Prostate gland (tissue), 2 donors: Measurements from ENCODE around the gene ZFR. TPM values are rescaled to one million over a fixed set of nuclear protein-coding genes. Genes with fewer than 3 reads are reported as not detected.
A peak's percentile ranks its signal among the peaks of the same experiment; 100 is the strongest.

ENCODE experiments used
- DNase-seq: peaks from one replicate; pipeline ENCODE4 v3.0.0-alpha.2; 2019; ENCODE audit warnings: low spot score
- H3K27ac ChIP-seq, 2 donors: fragments of 200-600 bp; sonication (generic); 2 replicates each; pipeline ENCODE4 v1.5.1; 2017 to 2019
- H3K27me3 ChIP-seq: fragments of 200-600 bp; sonication (generic); replicated peaks from 2 replicates; pipeline ENCODE4 v1.5.1; 2019; ENCODE audit not compliant: insufficient read depth
- H3K36me3 ChIP-seq, 2 donors: fragments of 200-600 bp; sonication (generic); 1 replicate in 1 of 2; 2 replicates in 1 of 2; pipeline versions ENCODE4 v1.5.1 to v1.8.1; 2017 to 2019
- H3K4me1 ChIP-seq: fragments of 200-600 bp; sonication (generic); replicated peaks from 2 replicates; pipeline ENCODE4 v1.5.1; 2019
- H3K4me3 ChIP-seq, 2 donors: fragments of 200-600 bp; sonication (generic); 2 replicates each; pipeline ENCODE4 v1.5.1; 2017 to 2019
- H3K9me3 ChIP-seq: fragments of 200-600 bp; sonication (generic); 2 replicates; pipeline ENCODE4 v1.5.1; 2017
- POLR2A ChIP-seq: fragments of 450-650 bp; IDR thresholded peaks from one replicate; pipeline ENCODE4 v1.6.1; 2016; ENCODE audit warnings: antibody characterized with exemption, mild to moderate bottlenecking
- POLR2AphosphoS5 ChIP-seq: sonication (generic); formaldehyde crosslinking; IDR thresholded peaks from one replicate; pipeline ENCODE4 v1.6.1; 2017; ENCODE audit warnings: antibody characterized with exemption
- WGBS: methylation state at CpG from one replicate; pipeline ENCODE4 v1.1.5; 2018; 5-methylcytosine and 5-hydroxymethylcytosine counted together
- intact Hi-C: fragments of 100-400 bp; cut with DNase I; formaldehyde crosslinking; loops from one replicate; pipeline ENCODE4 v1.14.2; 2022
- total RNA-seq, 2 donors: library from RNA; depleted of rRNA; stranded (reverse); fragments of >200 nt; gene quantifications; one replicate each; pipeline ENCODE4 v1.1.0, GENCODE V29; 2016
- TF ChIP-seq, protein P1 (sequence below), 4 experiments: fragments of 200-600 bp in 2 of 4; fragments of 450-650 bp in 2 of 4; sonication (generic) in 2 of 4; IDR thresholded peaks; 1 replicate in 3 of 4; 2 replicates in 1 of 4; pipeline ENCODE4 v1.5.1; 2016 to 2019; ENCODE audit warnings: antibody characterized with exemption in 4 of 4, mild to moderate bottlenecking in 2 of 4, moderate library complexity in 2 of 4

The ZFR gene
- total RNA-seq, 2 donors from 2014 or later: 69.0 to 73.7 TPM

GRCh38 chr5:32383586-32383985 lies 61.0 kb downstream of the ZFR start:
- TF ChIP-seq POLR2AphosphoS5: no peak
- TF ChIP-seq, protein P1, sequence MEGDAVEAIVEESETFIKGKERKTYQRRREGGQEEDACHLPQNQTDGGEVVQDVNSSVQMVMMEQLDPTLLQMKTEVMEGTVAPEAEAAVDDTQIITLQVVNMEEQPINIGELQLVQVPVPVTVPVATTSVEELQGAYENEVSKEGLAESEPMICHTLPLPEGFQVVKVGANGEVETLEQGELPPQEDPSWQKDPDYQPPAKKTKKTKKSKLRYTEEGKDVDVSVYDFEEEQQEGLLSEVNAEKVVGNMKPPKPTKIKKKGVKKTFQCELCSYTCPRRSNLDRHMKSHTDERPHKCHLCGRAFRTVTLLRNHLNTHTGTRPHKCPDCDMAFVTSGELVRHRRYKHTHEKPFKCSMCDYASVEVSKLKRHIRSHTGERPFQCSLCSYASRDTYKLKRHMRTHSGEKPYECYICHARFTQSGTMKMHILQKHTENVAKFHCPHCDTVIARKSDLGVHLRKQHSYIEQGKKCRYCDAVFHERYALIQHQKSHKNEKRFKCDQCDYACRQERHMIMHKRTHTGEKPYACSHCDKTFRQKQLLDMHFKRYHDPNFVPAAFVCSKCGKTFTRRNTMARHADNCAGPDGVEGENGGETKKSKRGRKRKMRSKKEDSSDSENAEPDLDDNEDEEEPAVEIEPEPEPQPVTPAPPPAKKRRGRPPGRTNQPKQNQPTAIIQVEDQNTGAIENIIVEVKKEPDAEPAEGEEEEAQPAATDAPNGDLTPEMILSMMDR (IDR thresholded peaks at IDR 0.05): no peak
- TF ChIP-seq POLR2A: no peak
- no peak for DNase-seq
- H3K4me1 ChIP-seq: no peaks in the 10 kb centered on the region
- H3K27ac ChIP-seq: no peak overlapping the region
- WGBS: 51% methylated on average over 3 of the region's 3 CpGs
- H3K27me3 ChIP-seq: no peaks in the 10 kb centered on the region
- H3K9me3 ChIP-seq: no peaks in the 10 kb centered on the region
- no peak overlapping the region for H3K4me3 ChIP-seq
- no peaks in the 10 kb centered on the region for H3K36me3 ChIP-seq
- intact Hi-C loops: no loop called here

DNA sequence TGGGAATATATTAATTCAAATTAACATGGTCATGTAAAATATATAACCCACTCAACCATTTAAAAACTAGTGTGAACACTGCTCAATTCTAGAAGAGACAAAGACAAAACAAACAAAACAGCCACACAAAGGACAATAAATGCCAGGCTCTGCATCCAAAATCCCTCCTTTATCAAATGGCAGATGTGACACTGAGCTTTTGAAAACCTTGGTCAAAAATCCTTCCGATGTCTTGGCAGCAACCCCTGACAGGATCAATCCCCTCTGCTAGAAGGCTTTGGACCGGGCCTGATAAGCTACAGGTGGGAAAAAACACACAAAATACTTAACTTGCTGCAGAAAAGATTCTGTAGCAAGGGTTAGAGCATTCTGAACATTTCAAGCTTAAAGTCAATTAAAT lies 61.5 kb downstream of the ZFR start:
- intact Hi-C loops: no loop called here
- no peak for TF ChIP-seq POLR2A
- TF ChIP-seq, protein P1 (IDR thresholded peaks at IDR 0.05): no peak
- DNase-seq: no peak
- no peaks in the 10 kb centered on the region for H3K9me3 ChIP-seq
- H3K4me3 ChIP-seq: no peak overlapping the region
- WGBS: 49% methylated on average over 2 of the region's 2 CpGs
- H3K36me3 ChIP-seq: no peaks in the 10 kb centered on the region
- no peak overlapping the region for H3K27ac ChIP-seq
- H3K27me3 ChIP-seq: no peaks in the 10 kb centered on the region
- H3K4me1 ChIP-seq: no peaks in the 10 kb centered on the region

- H3K36me3 ChIP-seq: no peaks in the 10 kb centered on the region
- no peak for DNase-seq
These were observed 65.1 kb downstream of the ZFR start for GRCh38 chr5:32379421-32379820.

GRCh38 chr5:32378966-32379365 lies 65.6 kb downstream of the ZFR start:
- H3K9me3 ChIP-seq: no peaks in the 10 kb centered on the region
- no peaks in the 10 kb centered on the region for H3K36me3 ChIP-seq
- H3K4me3 ChIP-seq: no peak overlapping the region
- H3K27me3 ChIP-seq: no peaks in the 10 kb centered on the region
- WGBS: 68% methylated on average over 5 of the region's 5 CpGs
- DNase-seq: no peak
- TF ChIP-seq, protein P1 (IDR thresholded peaks at IDR 0.05): no peak
- TF ChIP-seq POLR2A: no peak
- TF ChIP-seq POLR2AphosphoS5: no peak
- H3K27ac ChIP-seq: no peak overlapping the region
- intact Hi-C loops: no loop called here
- no peaks in the 10 kb centered on the region for H3K4me1 ChIP-seq

More at GRCh38 chr5:32379421-32379820, 65.1 kb downstream of the ZFR start:
- intact Hi-C loops: no loop called here
- H3K9me3 ChIP-seq: no peaks in the 10 kb centered on the region
- no peak overlapping the region for H3K4me3 ChIP-seq
- TF ChIP-seq POLR2A (no peak), POLR2AphosphoS5 (no peak)
- TF ChIP-seq, protein P1 (IDR thresholded peaks at IDR 0.05): no peak
- H3K27ac ChIP-seq: no peak overlapping the region
- no peaks in the 10 kb centered on the region for H3K27me3 ChIP-seq
- no peaks in the 10 kb centered on the region for H3K4me1 ChIP-seq

GRCh38 chr5:32369542-32370155 lies 74.9 kb downstream of the ZFR start:
- TF ChIP-seq POLR2A (no peak), POLR2AphosphoS5 (no peak)
- TF ChIP-seq, protein P1 (IDR thresholded peaks at IDR 0.05): no peak
- H3K36me3 ChIP-seq: no peaks in the 10 kb centered on the region
- DNase-seq: no peak

More at GRCh38 chr5:32369542-32370155, 74.9 kb downstream of the ZFR start:
- Histone ChIP-seq H3K9me3 (no peaks in the 10 kb centered on the region), H3K4me1 (no peaks in the 10 kb centered on the region), H3K27ac (peak overlapping the region in 1 of 2 donors; percentile 21), H3K4me3 (no peak overlapping the region), H3K27me3 (no peaks in the 10 kb centered on the region)
- 87% methylated on average over 8 of the region's 8 CpGs for WGBS
- intact Hi-C loops: no loop called here
